ENCODE results near the gene SCAMP1.
A peak's percentile ranks its signal among the peaks of the same experiment; 100 is the strongest.
"Not testable (repeated sequence)": the region's sequence is repeated elsewhere in the genome, so short reads cannot be mapped to it uniquely, and the experiment has no call there.

SCAMP1 gene

GRCh38 chr5:78359831-78360673 is at the start of gene SCAMP1:
Gene SCAMP1, plus strand, starts transcription at chr5:78360617. Its CDS starts 55 bp downstream, at chr5:78360672.
- peak; percentile 71 to 81 for DNase-seq (ENCODE audit: low read depth in 2 of 2, low spot score in 1 of 2)

- DNase-seq (ENCODE audit: low read depth in 2 of 2, low spot score in 1 of 2): no peak
Observed at GRCh38 chr5:78317515-78317914, 42.9 kb upstream of the SCAMP1 start.

GRCh38 chr5:78318337-78318736 is 42.1 kb upstream of the SCAMP1 start:
- DNase-seq (ENCODE audit: low read depth in 2 of 2, low spot score in 1 of 2): no peak

GRCh38 chr5:78320401-78320800 is 40.0 kb upstream of the SCAMP1 start:
- no peak for DNase-seq (ENCODE audit: low read depth in 2 of 2, low spot score in 1 of 2)

GRCh38 chr5:78323241-78323640 is 37.2 kb upstream of the SCAMP1 start:
- no peak for DNase-seq (ENCODE audit: low read depth in 2 of 2, low spot score in 1 of 2)

- no peak for DNase-seq (ENCODE audit: low read depth in 2 of 2, low spot score in 1 of 2)
Observed at GRCh38 chr5:78326930-78327329, 33.5 kb upstream of the SCAMP1 start.

- no peak for DNase-seq (ENCODE audit: low read depth in 2 of 2, low spot score in 1 of 2)
Observed at GRCh38 chr5:78327761-78328510, 32.5 kb upstream of the SCAMP1 start.

- no peak for DNase-seq (ENCODE audit: low read depth in 2 of 2, low spot score in 1 of 2)
Observed at GRCh38 chr5:78328585-78329173, 31.7 kb upstream of the SCAMP1 start.

- DNase-seq (ENCODE audit: low read depth in 2 of 2, low spot score in 1 of 2): no peak
Observed at GRCh38 chr5:78331523-78332080, 28.8 kb upstream of the SCAMP1 start.

- DNase-seq (ENCODE audit: low read depth in 2 of 2, low spot score in 1 of 2): no peak
Observed at GRCh38 chr5:78334811-78335210, 25.6 kb upstream of the SCAMP1 start.

- DNase-seq (ENCODE audit: low read depth in 2 of 2, low spot score in 1 of 2): no peak
Observed at GRCh38 chr5:78335976-78336375, 24.4 kb upstream of the SCAMP1 start.

GRCh38 chr5:78336698-78337097 is 23.7 kb upstream of the SCAMP1 start:
- DNase-seq (ENCODE audit: low read depth in 2 of 2, low spot score in 1 of 2): no peak

GRCh38 chr5:78339617-78340436 is 20.6 kb upstream of the SCAMP1 start:
- DNase-seq (ENCODE audit: low read depth in 2 of 2, low spot score in 1 of 2): no peak

- DNase-seq (ENCODE audit: low read depth in 2 of 2, low spot score in 1 of 2): no peak
Observed at GRCh38 chr5:78341440-78341839, 19.0 kb upstream of the SCAMP1 start.

- DNase-seq (ENCODE audit: low read depth in 2 of 2, low spot score in 1 of 2): no peak
Observed at GRCh38 chr5:78345485-78345884, 14.9 kb upstream of the SCAMP1 start.

GRCh38 chr5:78353520-78353919 is 6.9 kb upstream of the SCAMP1 start:
- no peak for DNase-seq (ENCODE audit: low read depth in 2 of 2, low spot score in 1 of 2)

- DNase-seq (ENCODE audit: low read depth in 2 of 2, low spot score in 1 of 2): no peak
Observed at GRCh38 chr5:78354066-78354670, 6.2 kb upstream of the SCAMP1 start.

- no peak for DNase-seq (ENCODE audit: low read depth in 2 of 2, low spot score in 1 of 2)
Observed at GRCh38 chr5:78355561-78355960, 4.9 kb upstream of the SCAMP1 start.

GRCh38 chr5:78359455-78359830 is 974 bp upstream of the SCAMP1 start:
- not testable (repeated sequence) for DNase-seq (ENCODE audit: low read depth in 2 of 2, low spot score in 1 of 2)

- DNase-seq (ENCODE audit: low read depth in 2 of 2, low spot score in 1 of 2): no peak
Observed at GRCh38 chr5:78360674-78360923, 182 bp downstream of the SCAMP1 start.
